ENCODE data around the gene VPREB1. TPM values are rescaled to one million over a fixed set of nuclear protein-coding genes. Genes with fewer than 3 reads are reported as not detected.

VPREB1 gene
- total RNA-seq, 3 donors from 2014 or later, result not detected

DNA sequence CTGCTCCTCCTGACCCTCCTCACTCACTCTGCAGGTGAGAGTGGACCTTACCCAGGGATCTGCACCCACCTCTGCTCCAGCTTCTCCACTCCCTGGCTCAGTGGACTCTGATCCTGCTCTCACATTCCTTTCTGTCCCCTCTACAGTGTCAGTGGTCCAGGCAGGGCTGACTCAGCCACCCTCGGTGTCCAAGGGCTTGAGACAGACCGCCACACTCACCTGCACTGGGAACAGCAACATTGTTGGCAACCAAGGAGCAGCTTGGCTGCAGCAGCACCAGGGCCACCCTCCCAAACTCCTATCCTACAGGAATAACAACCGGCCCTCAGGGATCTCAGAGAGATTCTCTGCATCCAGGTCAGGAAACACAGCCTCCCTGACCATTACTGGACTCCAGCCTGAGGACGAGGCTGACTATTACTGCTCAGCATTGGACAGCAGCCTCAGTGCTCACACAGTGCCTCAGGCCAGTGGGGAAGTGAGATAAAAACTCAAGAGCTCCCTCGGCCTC, 29.7 kb upstream of the VPREB1 start:
- H3K36me3 ChIP-seq, result no peaks in the 10 kb centered on the region
- intact Hi-C loops (cut with DNase I; ENCODE audit: low total_unique reads), result no loop called here
- no peaks in the 10 kb centered on the region for H3K27me3 ChIP-seq
- TF ChIP-seq POLR2AphosphoS5 (IDR thresholded peaks at IDR 0.05) (no peak), CTCF (IDR thresholded peaks at IDR 0.05) (no peak), POLR2A (IDR thresholded peaks at IDR 0.05) (no peak)
- H3K4me1 ChIP-seq, result no peaks in the 10 kb centered on the region
- no peak overlapping the region for H3K27ac ChIP-seq
- peak in 1 of 2 donors; percentile 7 for DNase-seq (ENCODE audit: low spot score in 2 of 2)
- H3K4me3 ChIP-seq, result no peak overlapping the region
- no peaks in the 10 kb centered on the region for H3K9me3 ChIP-seq

- no peak overlapping the region for H3K27ac ChIP-seq
- no peaks in the 10 kb centered on the region for H3K9me3 ChIP-seq
- no peak for TF ChIP-seq POLR2A (IDR thresholded peaks at IDR 0.05)
- TF ChIP-seq CTCF (IDR thresholded peaks at IDR 0.05), result no peak
- TF ChIP-seq POLR2AphosphoS5 (IDR thresholded peaks at IDR 0.05), result no peak
- H3K36me3 ChIP-seq, result no peaks in the 10 kb centered on the region
- no peaks in the 10 kb centered on the region for H3K27me3 ChIP-seq
- no peaks in the 10 kb centered on the region for H3K4me1 ChIP-seq
- intact Hi-C loops (cut with DNase I; ENCODE audit: low total_unique reads), result no loop called here
- DNase-seq (ENCODE audit: low spot score in 2 of 2), result peak in 1 of 2 donors; percentile 2
- no peak overlapping the region for H3K4me3 ChIP-seq
These were observed 28.7 kb upstream of the VPREB1 start for GRCh38 chr22:22215659-22216449.

GRCh38 chr22:22216450-22216959, 28.1 kb upstream of the VPREB1 start:
- H3K36me3 ChIP-seq, result no peaks in the 10 kb centered on the region
- H3K4me3 ChIP-seq, result no peak overlapping the region
- no peaks in the 10 kb centered on the region for H3K27me3 ChIP-seq
- intact Hi-C loops (cut with DNase I; ENCODE audit: low total_unique reads), result no loop called here
- DNase-seq (ENCODE audit: low spot score in 2 of 2), result peak in 1 of 2 donors; percentile 3
- TF ChIP-seq CTCF (IDR thresholded peaks at IDR 0.05) (no peak), POLR2AphosphoS5 (IDR thresholded peaks at IDR 0.05) (no peak)
- no peak overlapping the region for H3K27ac ChIP-seq
- H3K9me3 ChIP-seq, result no peaks in the 10 kb centered on the region
- no peaks in the 10 kb centered on the region for H3K4me1 ChIP-seq

- Histone ChIP-seq H3K4me3 (no peak overlapping the region), H3K4me1 (no peaks in the 10 kb centered on the region), H3K9me3 (no peaks in the 10 kb centered on the region), H3K27ac (no peak overlapping the region), H3K36me3 (no peaks in the 10 kb centered on the region), H3K27me3 (no peaks in the 10 kb centered on the region)
- DNase-seq (ENCODE audit: low spot score in 2 of 2), result no peak
- intact Hi-C loops (cut with DNase I; ENCODE audit: low total_unique reads), result no loop called here
- TF ChIP-seq POLR2AphosphoS5 (IDR thresholded peaks at IDR 0.05), result no peak
- TF ChIP-seq POLR2A (IDR thresholded peaks at IDR 0.05), result no peak
- no peak for TF ChIP-seq CTCF (IDR thresholded peaks at IDR 0.05)
These were observed 26.3 kb upstream of the VPREB1 start for GRCh38 chr22:22218302-22218701.
